Kidney capillary endothelial cell (primary cell): Measurements from ENCODE around the gene ENTREP3.

ENCODE experiments used
- DNase-seq: peaks from one replicate; pipeline ENCODE4 v3.0.0-alpha.2; 2018; ENCODE audit warnings: low spot score

ENTREP3 gene

GRCh38 chr1:155198547-155198906, 56.8 kb downstream of the ENTREP3 start:
- no peak for DNase-seq

- DNase-seq = no peak
These were observed 57.3 kb downstream of the ENTREP3 start for GRCh38 chr1:155197901-155198546.
